H9 (cell line): ENCODE measurements around the gene TMPRSS2. TPM values are rescaled to one million over a fixed set of nuclear protein-coding genes. Genes with fewer than 3 reads are reported as not detected.

ENCODE experiments used
- DNase-seq: peaks from one replicate; pipeline ENCODE4 v3.0.0-alpha.2; 2017
- H2AFZ ChIP-seq: one replicate; pipeline ENCODE4 v1.6.1; 2013; ENCODE audit warnings: mild to moderate bottlenecking, low read length, control low read depth, moderate library complexity
- H2AK5ac ChIP-seq: 2 replicates; pipeline ENCODE4 v1.6.1; 2013; ENCODE audit warnings: low read length, control low read depth, mixed read lengths; ENCODE audit not compliant: insufficient read length
- H2BK120ac ChIP-seq: one replicate; pipeline ENCODE4 v1.6.1; 2013; ENCODE audit warnings: low read depth, mild to moderate bottlenecking, low read length, control low read depth, inconsistent platforms; ENCODE audit not compliant: poor library complexity, severe bottlenecking
- H2BK12ac ChIP-seq: 2 replicates; pipeline ENCODE4 v1.6.1; 2013; ENCODE audit warnings: low read length, control low read depth, mixed read lengths, low read depth; ENCODE audit not compliant: insufficient read length
- H2BK15ac ChIP-seq: 2 replicates; pipeline ENCODE4 v1.6.1; 2013; ENCODE audit warnings: low read depth, low read length, control low read depth
- H2BK20ac ChIP-seq: one replicate; pipeline ENCODE4 v1.6.1; 2013; ENCODE audit warnings: low read depth, mild to moderate bottlenecking, low read length, control low read depth, inconsistent platforms; ENCODE audit not compliant: poor library complexity, severe bottlenecking
- H2BK5ac ChIP-seq: 2 replicates; pipeline ENCODE4 v1.6.1; 2013; ENCODE audit warnings: low read length, control low read depth, mixed read lengths; ENCODE audit not compliant: insufficient read length
- H3K14ac ChIP-seq: 2 replicates; pipeline ENCODE4 v1.6.1; 2013; ENCODE audit warnings: low read length, control low read depth; ENCODE audit not compliant: insufficient read depth
- H3K18ac ChIP-seq: 2 replicates; pipeline ENCODE4 v1.6.1; 2013; ENCODE audit warnings: low read depth, mild to moderate bottlenecking, mixed read lengths, low read length, control low read depth; ENCODE audit not compliant: insufficient read length
- H3K23ac ChIP-seq: 2 replicates; pipeline ENCODE4 v1.6.1; 2013; ENCODE audit warnings: low read length, control low read depth, mixed read lengths, low read depth; ENCODE audit not compliant: insufficient read length
- H3K23me2 ChIP-seq: 2 replicates; pipeline ENCODE4 v1.6.1; 2013; ENCODE audit warnings: low read depth, mild to moderate bottlenecking, mixed read lengths, low read length, control low read depth; ENCODE audit not compliant: insufficient read length, poor library complexity, severe bottlenecking
- H3K27ac ChIP-seq: 2 replicates; pipeline ENCODE4 v1.5.1; 2013; ENCODE audit warnings: low read length, control low read depth, mixed read lengths, low read depth; ENCODE audit not compliant: insufficient read length
- H3K27me3 ChIP-seq: 2 replicates; pipeline ENCODE4 v1.6.1; 2013; ENCODE audit warnings: low read length, control low read depth, inconsistent platforms; ENCODE audit not compliant: insufficient read depth
- H3K4ac ChIP-seq: 2 replicates; pipeline ENCODE4 v1.6.1; 2013; ENCODE audit warnings: low read depth, mild to moderate bottlenecking, control low read depth, inconsistent platforms, low read length, moderate library complexity
- H3K4me1 ChIP-seq: 2 replicates; pipeline ENCODE4 v1.6.1; 2013; ENCODE audit warnings: low read length, control low read depth, inconsistent platforms; ENCODE audit not compliant: insufficient read depth
- H3K4me2 ChIP-seq: 2 replicates; pipeline ENCODE4 v1.6.1; 2013; ENCODE audit warnings: low read length, control low read depth, mixed read lengths; ENCODE audit not compliant: insufficient read length, insufficient read depth
- H3K56ac ChIP-seq: 2 replicates; pipeline ENCODE4 v1.6.1; 2013; ENCODE audit warnings: low read depth, mild to moderate bottlenecking, mixed read lengths, low read length, control low read depth; ENCODE audit not compliant: insufficient read length
- H3K79me1 ChIP-seq: 2 replicates; pipeline ENCODE4 v1.6.1; 2013; ENCODE audit warnings: low read depth, mild to moderate bottlenecking, moderate library complexity, low read length, control low read depth, inconsistent platforms; ENCODE audit not compliant: insufficient read depth, poor library complexity, severe bottlenecking
- H3K79me2 ChIP-seq: 2 replicates; pipeline ENCODE4 v1.6.1; 2013; ENCODE audit warnings: low read length, control low read depth, inconsistent platforms; ENCODE audit not compliant: insufficient read depth
- H3K9ac ChIP-seq: 2 replicates; pipeline ENCODE4 v1.6.1; 2013; ENCODE audit warnings: low read length, control low read depth, mixed read lengths; ENCODE audit not compliant: insufficient read length; ENCODE audit errors: extremely low read depth
- H3K9me3 ChIP-seq: one replicate; pipeline ENCODE4 v1.6.1; 2013; ENCODE audit warnings: low read depth, low read length, inconsistent platforms; ENCODE audit not compliant: control insufficient read depth
- H3T11ph ChIP-seq: one replicate; pipeline ENCODE4 v1.6.1; 2013; ENCODE audit warnings: mild to moderate bottlenecking, low read length, control low read depth, inconsistent platforms
- H4K20me1 ChIP-seq: one replicate; pipeline ENCODE4 v1.6.1; 2013; ENCODE audit not compliant: control insufficient read depth, insufficient read length, insufficient read depth
- H4K5ac ChIP-seq: 2 replicates; pipeline ENCODE4 v1.6.1; 2013; ENCODE audit warnings: low read depth, mild to moderate bottlenecking, mixed read lengths, low read length, control low read depth; ENCODE audit not compliant: insufficient read length
- H4K8ac ChIP-seq: replicated peaks from 2 replicates; pipeline ENCODE4 v1.6.1; 2013; ENCODE audit warnings: low read length, control low read depth, mixed read lengths, low read depth; ENCODE audit not compliant: insufficient read length
- H4K91ac ChIP-seq: 2 replicates; pipeline ENCODE4 v1.6.1; 2013; ENCODE audit warnings: low read depth, mild to moderate bottlenecking, moderate library complexity, mixed read lengths, low read length, control low read depth; ENCODE audit not compliant: insufficient read length
- H3K27ac Mint-ChIP-seq, 3 experiments: 2 replicates in 2 of 3; 3 replicates in 1 of 3; pipeline ENCODE4 v1.8.0; 2020 to 2021; ENCODE audit warnings: mixed read lengths in 3 of 3, mild to moderate bottlenecking in 1 of 3, moderate library complexity in 1 of 3
- H3K27me3 Mint-ChIP-seq: 2 replicates; pipeline ENCODE4 v1.8.0; 2021; ENCODE audit warnings: low read depth, mild to moderate bottlenecking, moderate library complexity, mixed read lengths
- H3K36me3 Mint-ChIP-seq, 3 experiments: 2 replicates in 2 of 3; 3 replicates in 1 of 3; pipeline ENCODE4 v1.8.0; 2020 to 2021; ENCODE audit warnings: low read depth in 3 of 3, mixed read lengths in 3 of 3; ENCODE audit not compliant: insufficient read depth in 1 of 3
- H3K4me1 Mint-ChIP-seq, 2 experiments: 2 replicates each; pipeline ENCODE4 v1.8.0; 2020; ENCODE audit warnings: mixed read lengths in 2 of 2
- H3K4me3 Mint-ChIP-seq, 2 experiments: 2 replicates in 1 of 2; 3 replicates in 1 of 2; pipeline ENCODE4 v1.8.0; 2020 to 2021; ENCODE audit warnings: mild to moderate bottlenecking in 2 of 2, mixed read lengths in 2 of 2, moderate library complexity in 1 of 2
- H3K9me3 Mint-ChIP-seq, 2 experiments: 2 replicates in 1 of 2; 3 replicates in 1 of 2; pipeline ENCODE4 v1.8.0; 2020; ENCODE audit warnings: mild to moderate bottlenecking in 2 of 2, mixed read lengths in 2 of 2, moderate library complexity in 1 of 2
- CTCF ChIP-seq: fragments of 200-600 bp; sonication (generic); conservative IDR thresholded peaks from 3 replicates; pipeline ENCODE4 v1.8.0; 2021; ENCODE audit warnings: antibody characterized with exemption, mild to moderate bottlenecking
- WGBS: extraction: QIAGEN DNeasy Blood & Tissue Kit; methylation state at CpG from one replicate; pipeline ENCODE4 v1.1.7; 2013; ENCODE audit warnings: missing lambda C conversion rate, low lambda C conversion rate, mixed read lengths; ENCODE audit not compliant: insufficient read length; ENCODE audit errors: extremely low coverage; 5-methylcytosine and 5-hydroxymethylcytosine counted together
- total RNA-seq: library from RNA; stranded (reverse); gene quantifications from 2 replicates; pipeline ENCODE4 v1.2.1, GENCODE V29; 2021

TMPRSS2 gene
- total RNA-seq, 1 experiment from 2014 or later: 12.1 TPM

GRCh38 chr21:41555057-41555456 lies 47.1 kb upstream of the TMPRSS2 start:
- Histone ChIP-seq H4K8ac (no peak overlapping the region), H2BK20ac (no peak overlapping the region), H3K18ac (no peak overlapping the region), H3K79me1 (no peaks in the 10 kb centered on the region), H3T11ph (no peak overlapping the region), H3K14ac (no peak overlapping the region), H2BK15ac (no peak overlapping the region), H3K27me3 (no peaks in the 10 kb centered on the region), H3K9me3 (no peaks in the 10 kb centered on the region), H3K9ac (no peak overlapping the region), H4K5ac (no peak overlapping the region), H3K56ac (no peak overlapping the region), H3K4ac (no peak overlapping the region), H3K27ac (no peak overlapping the region), H2BK5ac (no peak overlapping the region), H3K4me2 (no peak overlapping the region), H3K23me2 (no peaks in the 10 kb centered on the region), H3K4me1 (no peaks in the 10 kb centered on the region), H2BK12ac (no peak overlapping the region), H2BK120ac (no peak overlapping the region), H4K20me1 (no peaks in the 10 kb centered on the region), H3K23ac (no peak overlapping the region), H2AK5ac (no peak overlapping the region), H4K91ac (no peak overlapping the region), H2AFZ (no peak overlapping the region), H3K79me2 (no peaks in the 10 kb centered on the region)
- H3K27ac Mint-ChIP-seq: no peak overlapping the region
- DNase-seq: no peak
- TF ChIP-seq CTCF: no peak
- peaks cover 9 to 26% of the 10 kb centered on the region in 2 experiments; a peak in 3 of 4 replicates for H3K4me1 Mint-ChIP-seq
- H3K27me3 Mint-ChIP-seq: no peaks in the 10 kb centered on the region; the same call in 1 of the 2 replicates
- WGBS: no CpG with 5 or more reads among the region's 1 CpG
- H3K4me3 Mint-ChIP-seq: no peak overlapping the region
- no peaks in the 10 kb centered on the region for H3K36me3 Mint-ChIP-seq
- H3K9me3 Mint-ChIP-seq: no peaks in the 10 kb centered on the region
